ENCODE results near the gene RALY. TPM values are rescaled to one million over a fixed set of nuclear protein-coding genes. Genes with fewer than 3 reads are reported as not detected.

The RALY gene
- total RNA-seq, 1 donor from 2014 or later, result 78.5 TPM

DNA sequence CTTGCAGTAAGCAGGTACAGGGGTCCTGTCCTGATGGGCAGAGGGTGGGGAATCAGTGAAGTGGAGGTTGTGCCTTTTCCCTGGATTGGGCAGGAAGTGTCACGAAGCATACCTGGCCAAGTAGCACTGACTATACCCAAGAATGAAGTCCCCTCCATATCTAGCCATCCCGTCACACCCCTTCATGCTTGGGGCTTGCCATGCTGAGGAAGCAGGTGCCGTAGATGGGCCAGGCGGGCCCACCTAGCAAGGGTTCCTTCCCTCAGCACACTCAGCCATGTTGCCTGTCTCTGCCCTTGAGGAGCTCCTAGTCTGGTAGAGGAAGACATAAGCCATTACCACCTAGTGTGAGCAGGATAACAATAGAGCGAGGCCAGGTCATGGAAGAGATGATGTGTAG lies 84.8 kb downstream of the RALY start:
- H3K4me3 ChIP-seq, result no peak overlapping the region
- no peaks in the 10 kb centered on the region for H3K27me3 ChIP-seq
- no peak for DNase-seq (ENCODE audit: low spot score in 2 of 2)
- intact Hi-C loops (cut with DNase I), result no loop called here
- TF ChIP-seq, protein P1, sequence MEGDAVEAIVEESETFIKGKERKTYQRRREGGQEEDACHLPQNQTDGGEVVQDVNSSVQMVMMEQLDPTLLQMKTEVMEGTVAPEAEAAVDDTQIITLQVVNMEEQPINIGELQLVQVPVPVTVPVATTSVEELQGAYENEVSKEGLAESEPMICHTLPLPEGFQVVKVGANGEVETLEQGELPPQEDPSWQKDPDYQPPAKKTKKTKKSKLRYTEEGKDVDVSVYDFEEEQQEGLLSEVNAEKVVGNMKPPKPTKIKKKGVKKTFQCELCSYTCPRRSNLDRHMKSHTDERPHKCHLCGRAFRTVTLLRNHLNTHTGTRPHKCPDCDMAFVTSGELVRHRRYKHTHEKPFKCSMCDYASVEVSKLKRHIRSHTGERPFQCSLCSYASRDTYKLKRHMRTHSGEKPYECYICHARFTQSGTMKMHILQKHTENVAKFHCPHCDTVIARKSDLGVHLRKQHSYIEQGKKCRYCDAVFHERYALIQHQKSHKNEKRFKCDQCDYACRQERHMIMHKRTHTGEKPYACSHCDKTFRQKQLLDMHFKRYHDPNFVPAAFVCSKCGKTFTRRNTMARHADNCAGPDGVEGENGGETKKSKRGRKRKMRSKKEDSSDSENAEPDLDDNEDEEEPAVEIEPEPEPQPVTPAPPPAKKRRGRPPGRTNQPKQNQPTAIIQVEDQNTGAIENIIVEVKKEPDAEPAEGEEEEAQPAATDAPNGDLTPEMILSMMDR (IDR thresholded peaks at IDR 0.05), result no peak
- H3K27ac ChIP-seq, result no peak overlapping the region
- no peaks in the 10 kb centered on the region for H3K9me3 ChIP-seq
- peaks cover 0 to 6% of the 10 kb centered on the region in 2 donors for H3K4me1 ChIP-seq
- peaks cover 51 to 80% of the 10 kb centered on the region in 2 donors for H3K36me3 ChIP-seq

DNA sequence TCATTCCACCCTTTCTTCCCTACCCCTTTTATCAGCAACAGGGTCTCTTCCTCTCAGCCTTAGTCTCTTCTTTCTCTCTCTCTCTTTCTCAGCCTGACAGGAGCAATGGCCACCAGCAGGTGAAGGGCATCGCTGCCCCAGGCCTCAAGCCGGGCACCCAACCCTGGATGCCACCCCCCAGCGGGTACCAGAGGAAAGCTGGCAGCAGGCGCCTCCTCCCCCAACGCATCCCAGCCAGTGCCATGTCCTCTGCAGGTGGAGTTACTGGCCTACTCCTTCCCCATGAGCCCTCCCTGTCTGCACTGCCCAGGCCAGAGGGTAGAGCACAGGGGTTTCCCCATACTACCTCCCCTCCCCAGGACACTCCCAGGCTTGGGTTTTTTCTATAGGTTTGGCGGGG lies 86.1 kb downstream of the RALY start:
- peaks cover 46 to 78% of the 10 kb centered on the region in 2 donors for H3K36me3 ChIP-seq
- TF ChIP-seq, protein P1 (IDR thresholded peaks at IDR 0.05), result no peak

GRCh38 chr20:34082232-34082887 lies 88.6 kb downstream of the RALY start:
- Histone ChIP-seq H3K27ac (peak overlapping the region; percentile 54 to 76), H3K27me3 (no peaks in the 10 kb centered on the region), H3K36me3 (peaks cover 39 to 67% of the 10 kb centered on the region in 2 donors), H3K4me3 (no peak overlapping the region), H3K9me3 (no peaks in the 10 kb centered on the region), H3K4me1 (peaks cover 0 to 6% of the 10 kb centered on the region in 2 donors)
- DNase-seq (ENCODE audit: low spot score in 2 of 2), result peak in 1 of 2 donors; percentile 54
- TF ChIP-seq, protein P1 (IDR thresholded peaks at IDR 0.05), result no peak
- intact Hi-C loops (cut with DNase I), result no loop called here

More for the DNA sequence above, 86.1 kb downstream of the RALY start:
- intact Hi-C loops (cut with DNase I), result no loop called here
- H3K9me3 ChIP-seq, result no peaks in the 10 kb centered on the region
- H3K4me3 ChIP-seq, result no peak overlapping the region
- peaks cover 0 to 6% of the 10 kb centered on the region in 2 donors for H3K4me1 ChIP-seq
- H3K27ac ChIP-seq, result no peak overlapping the region
- DNase-seq (ENCODE audit: low spot score in 2 of 2), result peak in 1 of 2 donors; percentile 50
- H3K27me3 ChIP-seq, result no peaks in the 10 kb centered on the region

DNA sequence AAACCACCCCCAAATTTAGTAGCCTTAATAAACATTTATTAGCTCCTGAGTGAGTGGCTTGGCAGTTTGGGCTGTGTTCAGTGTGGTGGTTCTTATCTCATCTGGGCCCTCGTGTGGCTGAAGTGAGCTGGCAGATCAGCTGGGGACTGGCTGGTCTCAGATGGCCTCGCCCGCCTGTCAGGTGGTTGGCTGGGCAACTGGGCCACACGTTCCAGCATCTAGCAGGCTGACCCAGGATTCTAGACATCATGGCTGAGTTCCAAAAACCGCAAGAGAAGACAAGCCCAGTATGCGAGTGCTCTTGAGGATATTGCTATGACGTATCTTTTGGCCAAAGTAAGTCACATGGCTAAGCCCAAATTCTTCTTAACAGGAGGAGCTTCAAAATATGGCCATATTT lies 89.4 kb downstream of the RALY start:
- Histone ChIP-seq H3K4me3 (no peak overlapping the region), H3K27ac (peak overlapping the region; percentile 54 to 76), H3K36me3 (peaks cover 40 to 66% of the 10 kb centered on the region in 2 donors), H3K4me1 (peaks cover 0 to 6% of the 10 kb centered on the region in 2 donors), H3K27me3 (no peaks in the 10 kb centered on the region), H3K9me3 (no peaks in the 10 kb centered on the region)
- DNase-seq (ENCODE audit: low spot score in 2 of 2), result peak; percentile 67 to 85
- TF ChIP-seq, protein P1 (IDR thresholded peaks at IDR 0.05), result peak in 1 of 3 experiments; percentile 22
- intact Hi-C loops (cut with DNase I), result no loop called here

GRCh38 chr20:34083781-34084180 lies 90.1 kb downstream of the RALY start:
- Histone ChIP-seq H3K9me3 (no peaks in the 10 kb centered on the region), H3K36me3 (peaks cover 39 to 66% of the 10 kb centered on the region in 2 donors), H3K27ac (peak overlapping the region; percentile 54 to 76), H3K4me1 (peaks cover 0 to 6% of the 10 kb centered on the region in 2 donors), H3K27me3 (no peaks in the 10 kb centered on the region), H3K4me3 (no peak overlapping the region)
- TF ChIP-seq, protein P1 (IDR thresholded peaks at IDR 0.05), result no peak
- no peak for DNase-seq (ENCODE audit: low spot score in 2 of 2)
- intact Hi-C loops (cut with DNase I), result no loop called here
